Measurements from ENCODE around the gene EXOC7.
A peak's percentile ranks its signal among the peaks of the same experiment; 100 is the strongest.

The EXOC7 gene

DNA sequence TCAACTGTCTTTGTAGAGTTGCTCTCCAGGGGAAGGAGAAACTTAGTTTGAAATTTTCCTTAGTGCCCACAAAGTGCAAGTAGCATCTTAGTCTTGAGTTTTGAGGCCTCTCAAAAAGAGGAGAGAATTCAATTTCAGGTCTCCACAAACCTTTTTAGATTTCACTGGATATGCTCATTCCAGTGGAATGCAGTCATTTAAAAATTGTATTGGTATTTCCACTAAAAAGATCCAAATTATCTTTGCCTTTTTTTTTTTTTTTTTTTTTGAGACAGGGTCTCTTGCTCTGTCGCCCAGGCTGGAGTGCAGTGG is 44.4 kb upstream of the EXOC7 start:
- DNase-seq (ENCODE audit: low read depth) = no peak
- no peak for TF ChIP-seq CTCF (conservative IDR thresholded peaks at IDR 0.05; ENCODE audit: low read depth, low read length)
- H3K4me3 ChIP-seq (ENCODE audit: low read length) = no peak overlapping the region

DNA sequence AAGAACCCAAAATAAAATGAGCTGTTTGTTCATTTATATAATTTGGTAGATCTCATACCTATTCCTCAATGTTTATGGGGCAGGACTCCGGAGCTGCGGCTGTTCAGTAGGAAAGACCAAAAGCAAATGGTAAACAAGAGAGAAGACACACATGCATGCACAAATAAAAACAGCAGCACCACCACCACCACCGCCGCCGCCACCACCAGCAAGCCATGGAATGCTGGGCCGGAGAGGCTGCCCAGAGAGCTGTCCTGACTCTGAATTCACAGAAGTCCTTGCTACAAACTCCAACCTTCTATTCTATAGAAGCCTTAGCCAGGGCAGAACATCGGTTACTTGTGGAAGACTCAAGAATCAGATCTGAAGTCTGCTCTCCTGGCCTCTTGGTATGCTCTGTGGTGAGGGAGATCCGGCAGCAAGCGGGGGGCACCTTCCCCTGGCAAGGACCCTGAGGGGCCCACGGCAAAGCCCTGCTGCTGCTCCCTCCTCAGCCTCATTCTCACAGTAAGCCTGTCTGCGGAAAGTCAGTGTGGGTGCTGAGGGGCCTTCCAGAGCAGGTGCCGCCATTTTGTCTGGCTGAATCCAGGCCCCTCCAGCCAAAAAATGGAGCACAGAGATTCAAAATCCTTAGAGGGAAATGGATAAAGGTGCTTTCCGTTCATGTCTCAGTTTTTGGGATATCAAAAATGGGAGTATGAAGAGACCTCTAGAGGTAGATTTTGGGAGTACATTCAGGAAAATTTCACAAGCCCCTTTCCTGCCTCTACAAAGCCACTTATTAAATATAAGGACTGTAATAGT is 43.8 kb upstream of the EXOC7 start:
- DNase-seq (ENCODE audit: low read depth) = no peak
- TF ChIP-seq CTCF (conservative IDR thresholded peaks at IDR 0.05; ENCODE audit: low read depth, low read length) = peak; percentile 66
- no peak overlapping the region for H3K4me3 ChIP-seq (ENCODE audit: low read length)

GRCh38 chr17:76146053-76146851 is 42.7 kb upstream of the EXOC7 start:
- no peak overlapping the region for H3K4me3 ChIP-seq (ENCODE audit: low read length)
- no peak for DNase-seq (ENCODE audit: low read depth)
- no peak for TF ChIP-seq CTCF (conservative IDR thresholded peaks at IDR 0.05; ENCODE audit: low read depth, low read length)

DNA sequence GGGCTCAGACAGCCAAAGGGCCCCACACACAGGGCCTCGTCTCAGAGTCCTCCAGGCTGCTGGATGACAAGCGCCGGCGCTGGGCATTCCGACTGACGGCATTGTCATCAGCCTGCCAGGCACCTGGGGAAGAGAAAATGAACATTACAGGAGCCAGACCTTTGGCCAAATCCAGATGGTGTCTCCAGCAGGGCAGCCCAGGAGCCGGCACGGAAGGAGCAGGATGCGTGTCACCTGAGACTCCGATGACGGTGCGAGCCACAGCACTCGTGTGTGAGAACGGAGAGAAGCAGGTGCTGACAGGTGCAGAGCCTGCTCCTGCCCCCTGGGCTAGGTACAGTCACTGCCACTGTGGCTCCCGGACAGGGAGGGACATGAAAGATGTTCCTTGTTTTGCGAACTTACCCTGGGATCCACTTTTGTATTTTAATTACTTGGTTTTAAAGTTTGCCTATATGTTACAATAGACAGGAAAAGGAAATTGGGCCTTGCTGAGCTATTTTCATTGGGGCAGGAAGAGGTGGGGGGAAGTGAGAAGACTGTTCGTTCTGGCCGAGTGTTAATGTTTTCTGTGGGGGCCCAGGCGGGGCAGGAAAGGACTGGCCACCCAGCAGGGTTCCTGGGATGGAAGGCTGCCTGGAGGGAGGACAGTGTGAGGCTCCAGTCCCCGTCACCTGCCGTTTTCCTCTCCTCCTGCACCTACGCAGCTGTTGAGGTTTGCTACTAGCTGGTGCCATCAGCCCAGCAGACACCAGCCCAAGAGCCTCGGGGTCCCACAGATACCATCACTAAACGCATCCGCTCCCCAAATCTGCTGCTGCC is 41.9 kb upstream of the EXOC7 start:
- no peak for DNase-seq (ENCODE audit: low read depth)
- TF ChIP-seq CTCF (conservative IDR thresholded peaks at IDR 0.05; ENCODE audit: low read depth, low read length) = no peak
- H3K4me3 ChIP-seq (ENCODE audit: low read length) = no peak overlapping the region

DNA sequence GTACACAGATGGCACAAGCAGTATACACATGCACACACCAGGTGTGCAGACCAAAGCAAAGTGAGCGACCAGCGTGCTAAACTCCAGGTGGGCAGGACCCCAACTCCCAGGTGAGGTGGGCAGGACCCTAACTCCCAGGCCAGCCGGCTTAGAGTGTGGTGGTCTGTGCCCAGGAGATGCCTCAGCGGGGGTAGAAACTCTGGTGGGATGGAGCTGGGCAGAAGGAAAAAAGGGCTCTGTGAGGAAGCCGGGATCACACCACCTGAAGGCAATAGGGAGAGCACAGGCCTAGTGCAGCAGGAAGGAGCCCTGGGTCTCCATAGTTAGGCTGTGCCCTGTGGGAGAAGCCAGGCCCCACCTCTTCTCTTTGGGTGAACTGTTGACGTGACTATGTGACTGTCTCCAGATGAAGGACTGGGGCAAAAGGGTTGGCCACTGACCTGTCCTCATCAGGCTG is 39.0 kb upstream of the EXOC7 start:
- no peak for TF ChIP-seq CTCF (conservative IDR thresholded peaks at IDR 0.05; ENCODE audit: low read depth, low read length)
- H3K4me3 ChIP-seq (ENCODE audit: low read length) = no peak overlapping the region
- DNase-seq (ENCODE audit: low read depth) = no peak

DNA sequence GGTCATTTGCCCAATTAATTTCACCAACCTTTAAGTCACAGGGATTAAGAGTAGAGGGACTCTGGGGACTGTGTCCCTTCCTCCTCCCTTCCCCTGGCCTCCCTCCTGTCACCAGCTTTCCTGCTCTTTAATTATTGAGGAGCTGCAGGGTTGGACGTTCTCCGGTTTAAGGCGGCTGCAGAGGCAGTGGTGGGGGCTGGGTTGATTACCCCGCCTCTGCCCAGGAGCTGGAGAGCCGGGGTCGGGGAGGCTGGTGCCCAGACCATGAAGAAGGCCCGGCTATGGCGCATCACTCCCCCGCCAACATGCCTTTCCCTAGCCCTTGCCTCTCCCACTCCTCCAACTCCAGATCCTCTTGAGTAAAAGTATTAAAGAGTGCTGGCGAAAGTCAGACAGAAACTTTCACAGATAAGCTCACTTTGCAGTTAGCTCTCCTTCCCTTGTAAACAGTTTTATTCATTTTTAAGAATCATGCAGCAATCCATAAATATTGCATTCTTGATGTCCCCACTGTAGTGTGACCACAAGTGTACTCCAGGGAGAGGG is 38.5 kb upstream of the EXOC7 start:
- H3K4me3 ChIP-seq (ENCODE audit: low read length) = no peak overlapping the region
- TF ChIP-seq CTCF (conservative IDR thresholded peaks at IDR 0.05; ENCODE audit: low read depth, low read length) = no peak
- no peak for DNase-seq (ENCODE audit: low read depth)
